ENCODE results near the gene KDM2B.

- TF ChIP-seq CTCF (IDR thresholded peaks at IDR 0.05; ENCODE audit: borderline replicate concordance, extremely low read depth, low read length, poor library complexity, severe bottlenecking) (no peak), EZH2 (IDR thresholded peaks at IDR 0.05; ENCODE audit: borderline replicate concordance, low read depth, low read length, severe bottlenecking) (no peak)
Observed at GRCh38 chr12:121505513-121505912, 75.3 kb downstream of the KDM2B start.
